ENCODE data around the gene CSMD2.

CSMD2 gene

GRCh38 chr1:34162852-34163766 is 1.9 kb downstream of the CSMD2 start:
- peak overlapping the region; percentile 49; the same call in 1 of the 2 replicates for H3K9ac ChIP-seq
- H3K4me3 ChIP-seq, result peak overlapping the region; percentile 69
- TF ChIP-seq Cebpa-rat (IDR thresholded peaks at IDR 0.05), result no peak
- H3K27me3 ChIP-seq, result peaks cover 84% of the 10 kb centered on the region
- no peaks in the 10 kb centered on the region for H3K9me3 ChIP-seq
- no peak overlapping the region for H3K27ac ChIP-seq
- no peaks in the 10 kb centered on the region for H3K36me3 ChIP-seq
- peaks cover 10% of the 10 kb centered on the region for H4K20me1 ChIP-seq
- peak overlapping the region; percentile 98 for H3K4me2 ChIP-seq
- H3K4me1 ChIP-seq, result peaks cover 41% of the 10 kb centered on the region

- no peaks in the 10 kb centered on the region for H3K36me3 ChIP-seq
- 0 out of 2 replicates have a peak, but pooled peaks cover 4% of the 10 kb centered on the region for H3K4me1 ChIP-seq
- H3K27me3 ChIP-seq, result peaks cover 21% of the 10 kb centered on the region
- no peak overlapping the region for H3K4me2 ChIP-seq
- H3K9ac ChIP-seq, result no peak overlapping the region
- no peak overlapping the region for H3K4me3 ChIP-seq
- no peaks in the 10 kb centered on the region for H3K9me3 ChIP-seq
- TF ChIP-seq Cebpa-rat (IDR thresholded peaks at IDR 0.05), result no peak
- no peak overlapping the region for H3K27ac ChIP-seq
- no peaks in the 10 kb centered on the region for H4K20me1 ChIP-seq
Measured at GRCh38 chr1:34156739-34157138, 8.3 kb downstream of the CSMD2 start.

DNA sequence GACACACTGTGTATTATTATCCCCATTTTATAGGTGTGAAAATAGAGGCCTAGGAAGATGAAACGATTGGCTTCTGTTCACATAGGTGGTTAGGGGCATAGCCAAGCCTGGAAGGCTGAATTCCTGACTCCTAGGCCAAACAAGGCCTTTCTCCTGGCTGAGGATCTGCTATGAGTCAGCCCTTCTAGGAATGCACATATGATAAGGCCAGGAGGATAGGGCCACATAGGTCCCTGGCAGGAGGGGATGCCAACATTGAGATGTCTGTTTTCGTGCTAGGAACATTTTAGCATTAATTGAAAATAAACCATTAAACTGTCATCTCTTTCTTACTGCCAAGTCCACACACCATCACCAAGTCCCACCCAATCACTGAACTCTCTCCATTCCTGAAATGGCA is 9.2 kb downstream of the CSMD2 start:
- Histone ChIP-seq H3K9ac (no peak overlapping the region), H4K20me1 (no peaks in the 10 kb centered on the region), H3K27ac (no peak overlapping the region), H3K4me3 (no peak overlapping the region), H3K4me1 (0 out of 2 replicates have a peak, but pooled peaks cover 4% of the 10 kb centered on the region), H3K36me3 (no peaks in the 10 kb centered on the region), H3K27me3 (peaks cover 12% of the 10 kb centered on the region), H3K4me2 (no peak overlapping the region), H3K9me3 (no peaks in the 10 kb centered on the region)
- no peak for TF ChIP-seq Cebpa-rat (IDR thresholded peaks at IDR 0.05)

- Histone ChIP-seq H4K20me1 (no peaks in the 10 kb centered on the region), H3K9ac (no peak overlapping the region), H3K27me3 (no peaks in the 10 kb centered on the region), H3K4me1 (0 out of 2 replicates have a peak, but pooled peaks cover 4% of the 10 kb centered on the region), H3K27ac (no peak overlapping the region), H3K9me3 (no peaks in the 10 kb centered on the region), H3K36me3 (no peaks in the 10 kb centered on the region), H3K4me3 (no peak overlapping the region), H3K4me2 (no peak overlapping the region)
- no peak for TF ChIP-seq Cebpa-rat (IDR thresholded peaks at IDR 0.05)
Measured at GRCh38 chr1:34153246-34153645, 11.8 kb downstream of the CSMD2 start.

DNA sequence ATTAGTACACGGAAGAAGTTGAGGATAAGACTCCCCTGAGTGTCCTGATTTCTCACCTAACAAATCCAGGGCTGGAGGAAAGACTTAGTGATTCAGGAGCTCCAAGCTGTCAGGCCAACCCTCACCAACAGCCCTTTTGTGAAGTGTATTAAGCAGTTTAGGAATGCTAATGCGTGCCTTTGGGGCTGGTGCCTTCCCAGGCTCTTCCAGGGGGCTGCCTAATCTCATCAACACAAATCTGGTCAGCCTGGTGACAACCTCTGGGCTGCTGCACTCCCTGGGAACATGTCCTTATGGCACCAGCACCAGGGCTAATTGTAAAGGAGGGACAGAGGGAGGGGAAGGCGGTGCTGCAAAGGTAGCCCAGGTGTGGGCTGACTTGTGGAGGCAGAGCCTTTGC is 15.5 kb downstream of the CSMD2 start:
- no peaks in the 10 kb centered on the region for H3K36me3 ChIP-seq
- no peaks in the 10 kb centered on the region for H4K20me1 ChIP-seq
- H3K27ac ChIP-seq, result no peak overlapping the region
- no peak overlapping the region for H3K4me3 ChIP-seq
- no peak overlapping the region for H3K4me2 ChIP-seq
- H3K9ac ChIP-seq, result no peak overlapping the region
- H3K9me3 ChIP-seq, result no peaks in the 10 kb centered on the region
- H3K27me3 ChIP-seq, result no peaks in the 10 kb centered on the region
- peaks cover 13% of the 10 kb centered on the region for H3K4me1 ChIP-seq
- no peak for TF ChIP-seq Cebpa-rat (IDR thresholded peaks at IDR 0.05)

DNA sequence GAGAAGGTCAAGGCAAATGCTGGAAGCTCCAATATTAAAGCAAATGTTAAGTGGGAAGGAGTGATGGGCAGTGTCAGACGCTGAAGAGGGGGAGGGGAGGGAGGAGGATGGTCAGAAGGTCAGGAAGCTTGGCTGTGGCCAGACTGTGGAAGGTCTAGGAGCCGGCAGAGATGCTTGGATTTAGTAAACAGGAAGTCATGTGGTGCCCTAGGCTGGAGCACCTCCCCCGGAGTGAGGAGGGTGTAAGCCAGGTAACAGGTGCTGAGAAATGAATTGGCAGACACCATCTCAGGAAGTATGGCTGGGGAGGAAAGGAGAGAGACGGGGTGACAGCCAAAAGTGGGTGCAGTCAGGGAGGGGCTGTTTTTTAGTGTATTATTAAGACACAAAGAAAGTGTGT is 17.7 kb downstream of the CSMD2 start:
- Histone ChIP-seq H3K27ac (no peak overlapping the region), H4K20me1 (no peaks in the 10 kb centered on the region), H3K4me3 (no peak overlapping the region), H3K27me3 (no peaks in the 10 kb centered on the region), H3K4me1 (peaks cover 9% of the 10 kb centered on the region), H3K36me3 (no peaks in the 10 kb centered on the region), H3K9me3 (no peaks in the 10 kb centered on the region), H3K9ac (no peak overlapping the region), H3K4me2 (peak overlapping the region; percentile 37)
- no peak for TF ChIP-seq Cebpa-rat (IDR thresholded peaks at IDR 0.05)

DNA sequence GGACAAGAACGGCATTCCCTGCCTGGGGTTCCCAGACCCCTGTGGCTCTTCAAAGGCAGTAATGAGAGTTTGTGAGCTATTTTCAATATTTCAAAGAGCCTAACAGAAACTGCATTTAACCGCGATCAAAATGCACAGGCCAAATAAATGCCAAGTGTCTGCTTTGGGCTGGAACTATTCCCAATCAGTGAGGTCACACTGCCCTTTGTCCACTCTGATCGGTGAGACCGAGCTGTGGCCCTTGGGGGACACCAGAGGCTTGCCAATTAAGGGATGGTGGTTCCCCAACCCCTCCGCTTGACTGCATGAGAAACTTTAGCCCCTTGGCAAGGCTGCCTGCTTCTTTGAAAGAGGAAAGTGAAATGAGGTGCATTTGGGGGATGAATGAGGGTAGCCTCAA is 20.3 kb downstream of the CSMD2 start:
- H3K4me2 ChIP-seq, result no peak overlapping the region

GRCh38 chr1:34143975-34144374 is 21.1 kb downstream of the CSMD2 start:
- H3K9ac ChIP-seq, result no peak overlapping the region
- peaks cover 34% of the 10 kb centered on the region for H3K4me1 ChIP-seq
- H3K4me3 ChIP-seq, result no peak overlapping the region
- H3K9me3 ChIP-seq, result no peaks in the 10 kb centered on the region
- no peaks in the 10 kb centered on the region for H3K36me3 ChIP-seq
- no peaks in the 10 kb centered on the region for H3K27me3 ChIP-seq
- H4K20me1 ChIP-seq, result no peaks in the 10 kb centered on the region
- TF ChIP-seq Cebpa-rat (IDR thresholded peaks at IDR 0.05), result no peak
- H3K4me2 ChIP-seq, result no peak overlapping the region
- no peak overlapping the region for H3K27ac ChIP-seq

More for the DNA sequence above, 20.3 kb downstream of the CSMD2 start:
- H4K20me1 ChIP-seq, result no peaks in the 10 kb centered on the region
- peaks cover 26% of the 10 kb centered on the region for H3K4me1 ChIP-seq
- H3K9ac ChIP-seq, result no peak overlapping the region
- H3K27me3 ChIP-seq, result no peaks in the 10 kb centered on the region
- TF ChIP-seq Cebpa-rat (IDR thresholded peaks at IDR 0.05), result no peak
- no peak overlapping the region for H3K4me3 ChIP-seq
- H3K9me3 ChIP-seq, result no peaks in the 10 kb centered on the region
- H3K36me3 ChIP-seq, result no peaks in the 10 kb centered on the region
- no peak overlapping the region for H3K27ac ChIP-seq

- TF ChIP-seq Cebpa-rat (IDR thresholded peaks at IDR 0.05), result no peak
- no peak overlapping the region for H3K9ac ChIP-seq
- H4K20me1 ChIP-seq, result no peaks in the 10 kb centered on the region
- H3K27ac ChIP-seq, result 0 out of 2 replicates have a peak overlapping the region, but pooled peaks have one; percentile 10
- H3K9me3 ChIP-seq, result no peaks in the 10 kb centered on the region
- no peak overlapping the region for H3K4me3 ChIP-seq
- peak overlapping the region; percentile 64 for H3K4me2 ChIP-seq
- no peaks in the 10 kb centered on the region for H3K36me3 ChIP-seq
- peaks cover 25% of the 10 kb centered on the region for H3K4me1 ChIP-seq
- H3K27me3 ChIP-seq, result no peaks in the 10 kb centered on the region
Measured at GRCh38 chr1:34140011-34140676, 24.9 kb downstream of the CSMD2 start.

- Histone ChIP-seq H3K9ac (no peak overlapping the region), H3K9me3 (no peaks in the 10 kb centered on the region), H3K36me3 (no peaks in the 10 kb centered on the region), H3K4me3 (no peak overlapping the region), H3K27me3 (no peaks in the 10 kb centered on the region), H3K4me1 (peaks cover 25% of the 10 kb centered on the region), H3K4me2 (no peak overlapping the region), H3K27ac (no peak overlapping the region), H4K20me1 (no peaks in the 10 kb centered on the region)
- TF ChIP-seq Cebpa-rat (IDR thresholded peaks at IDR 0.05), result no peak
Measured at GRCh38 chr1:34137411-34137810, 27.6 kb downstream of the CSMD2 start.
